Endometrial microvascular endothelial cells (primary cell): ENCODE results near the gene RBM39. TPM values are rescaled to one million over a fixed set of nuclear protein-coding genes. Genes with fewer than 3 reads are reported as not detected.
"Not testable (repeated sequence)": the region's sequence is repeated elsewhere in the genome, so short reads cannot be mapped to it uniquely, and the experiment has no call there.

Experiments used
- in situ Hi-C: cut with HindIII; loops from 2 replicates; pipeline ENCODE4 v1.10.0; 2017; ENCODE audit warnings: low sequenced_read_pairs, low pct_unique_long_range_greater_than_20kb; ENCODE audit errors: inconsistent ontology term
- total RNA-seq: library from RNA; depleted of rRNA; stranded (reverse); fragments of >200 nt; gene quantifications from one replicate; pipeline ENCODE4 v1.2.3, GENCODE V29; 2015; ENCODE audit errors: inconsistent ontology term

The RBM39 gene
- total RNA-seq, 1 donor from 2014 or later: 144 TPM

DNA sequence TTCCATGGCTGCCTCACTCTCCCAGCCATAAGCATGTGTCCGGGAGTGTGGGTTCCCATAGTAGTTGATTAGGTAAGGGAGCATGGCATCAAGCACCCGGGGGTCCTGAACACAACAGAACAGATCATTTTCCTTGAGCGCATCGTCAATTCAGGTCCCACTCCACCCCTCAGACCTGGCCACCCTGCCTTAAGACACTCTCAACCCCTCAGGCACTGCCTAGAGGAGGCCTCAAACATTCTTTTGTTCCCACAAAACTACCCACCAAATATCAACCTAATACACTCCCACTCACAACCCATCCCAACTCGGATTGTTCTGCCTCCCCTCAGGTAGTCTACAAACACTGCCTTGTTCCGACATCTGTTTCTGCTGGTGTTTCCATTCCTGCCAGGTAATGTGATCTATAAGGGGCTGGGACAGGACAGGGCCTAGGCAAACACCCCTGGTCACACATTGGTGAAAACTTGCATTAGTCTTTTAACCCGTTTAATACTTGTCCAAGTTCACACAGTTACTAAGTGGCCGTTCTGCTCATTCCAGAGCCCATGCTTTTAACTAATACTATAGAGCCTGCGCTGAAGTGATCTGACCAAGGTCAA lies 44.3 kb downstream of the RBM39 start:
- in situ Hi-C loops: no loop called here

DNA sequence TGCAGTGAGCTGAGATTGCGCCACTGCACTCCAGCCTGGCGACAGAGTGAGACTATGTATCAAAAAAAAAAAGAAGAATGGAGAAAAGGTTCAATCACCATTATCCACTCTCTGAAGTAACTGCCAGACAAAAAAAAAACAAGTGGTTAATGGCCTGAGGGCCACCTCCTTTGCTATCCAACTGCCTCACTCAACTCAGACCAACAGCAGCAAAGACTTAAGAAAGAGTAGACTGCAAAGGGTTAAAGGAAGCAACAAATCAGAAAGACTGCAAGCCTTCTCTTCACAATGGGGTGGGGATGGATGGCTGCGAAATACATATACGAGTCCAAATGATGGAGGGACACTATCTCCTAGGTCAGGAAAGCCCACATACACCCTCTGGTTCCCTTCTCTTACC lies 46.1 kb downstream of the RBM39 start:
- in situ Hi-C loops: no loop called here

DNA sequence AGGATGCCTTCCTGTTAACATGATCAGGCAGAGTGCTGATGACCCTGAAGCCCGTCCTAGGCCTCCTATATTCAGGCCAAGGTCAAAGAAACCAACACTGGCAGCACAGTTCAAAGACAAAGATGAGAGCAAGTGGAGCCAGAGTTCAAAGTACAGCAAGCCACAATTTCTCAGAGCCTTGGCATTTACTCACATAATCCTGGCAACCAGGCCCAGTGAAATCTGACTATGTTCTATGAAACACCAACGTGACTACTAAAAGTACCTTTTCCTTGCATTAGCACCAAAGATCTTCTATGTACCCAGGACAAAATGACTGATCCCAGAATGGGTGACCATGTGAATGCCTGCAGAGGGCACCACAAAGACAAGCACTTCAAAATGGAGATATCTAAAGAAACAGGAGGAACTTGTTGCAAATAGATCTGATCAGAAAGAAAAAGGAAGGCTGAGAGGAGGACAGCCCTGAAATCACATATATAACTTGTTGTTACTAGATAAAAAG lies 46.8 kb downstream of the RBM39 start:
- in situ Hi-C loops: no loop called here

DNA sequence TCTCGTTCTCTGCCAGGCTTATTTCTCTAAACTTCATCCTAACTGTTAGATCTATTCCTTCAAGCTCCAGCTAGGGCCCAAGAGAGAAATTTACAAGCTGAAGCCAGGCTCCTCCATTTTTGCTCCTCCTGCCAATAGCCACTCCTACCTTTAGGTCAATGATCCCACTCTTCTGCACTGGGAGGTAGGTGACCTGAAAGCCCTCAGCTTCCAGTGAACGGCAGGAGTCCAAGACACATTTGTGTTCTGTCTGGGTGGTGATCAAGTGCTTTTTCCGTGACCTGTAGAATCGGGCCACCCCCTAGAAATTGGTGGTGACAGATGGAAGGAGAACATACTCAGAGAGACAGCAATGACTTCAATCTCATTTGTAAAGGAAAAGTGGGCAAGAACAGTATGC lies 51.8 kb downstream of the RBM39 start:
- in situ Hi-C loops: no loop called here

DNA sequence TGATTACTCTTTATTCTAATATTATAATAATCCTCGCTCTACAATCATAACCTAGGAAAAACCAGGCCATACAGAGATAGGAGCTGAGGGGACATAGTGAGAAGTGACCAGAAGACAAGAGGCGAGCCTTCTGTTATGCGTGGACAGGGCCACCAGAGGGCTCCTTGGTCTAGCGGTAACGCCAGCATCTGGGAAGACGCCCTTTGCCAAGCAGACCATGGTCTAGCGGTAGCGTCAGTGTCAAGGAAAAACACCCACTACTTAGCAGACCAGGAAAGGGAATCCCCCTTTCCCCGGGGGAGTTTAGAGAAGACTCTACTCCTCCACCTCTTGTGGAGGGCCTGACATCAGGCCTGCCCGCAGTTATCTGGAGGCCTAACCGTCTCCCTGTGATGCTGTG lies 55.2 kb downstream of the RBM39 start:
- in situ Hi-C loops: not testable (repeated sequence)

DNA sequence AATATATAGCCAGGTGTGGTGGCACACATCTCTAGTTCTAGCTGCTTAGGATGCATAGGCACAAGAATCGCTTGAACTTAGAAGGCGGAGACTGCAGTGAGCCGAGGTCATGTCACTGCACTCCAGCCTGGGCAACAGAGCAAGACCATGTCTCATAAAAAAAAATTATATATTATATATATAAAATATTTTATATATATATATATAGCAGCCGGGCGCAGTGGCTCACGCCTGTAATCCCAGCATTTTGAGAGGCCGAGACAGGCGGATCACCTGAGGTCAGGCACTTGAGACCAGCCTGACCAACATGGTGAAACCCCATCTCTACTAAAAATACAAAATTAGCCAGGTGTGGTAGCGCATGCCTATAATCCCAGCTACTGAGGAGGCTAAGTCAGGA lies 56.7 kb downstream of the RBM39 start:
- in situ Hi-C loops: not testable (repeated sequence)

DNA sequence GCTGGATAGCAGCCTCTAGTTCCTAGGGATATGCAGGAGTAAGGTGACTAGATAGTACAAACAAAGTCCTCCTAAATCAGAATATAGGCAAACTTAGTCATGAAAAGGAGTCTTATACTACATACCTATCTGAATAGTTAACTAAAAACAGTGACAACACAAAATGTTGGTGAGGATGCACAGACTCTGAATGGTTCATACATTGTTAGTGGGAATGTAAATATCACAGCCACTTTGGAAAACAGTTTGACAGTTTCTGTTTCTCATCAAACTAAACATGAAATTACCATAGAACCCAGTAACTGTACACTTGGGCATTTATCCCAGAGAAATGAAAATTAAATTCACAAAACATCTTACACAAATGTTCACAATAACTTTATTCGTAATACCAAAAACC lies 60.1 kb downstream of the RBM39 start:
- in situ Hi-C loops: no loop called here

DNA sequence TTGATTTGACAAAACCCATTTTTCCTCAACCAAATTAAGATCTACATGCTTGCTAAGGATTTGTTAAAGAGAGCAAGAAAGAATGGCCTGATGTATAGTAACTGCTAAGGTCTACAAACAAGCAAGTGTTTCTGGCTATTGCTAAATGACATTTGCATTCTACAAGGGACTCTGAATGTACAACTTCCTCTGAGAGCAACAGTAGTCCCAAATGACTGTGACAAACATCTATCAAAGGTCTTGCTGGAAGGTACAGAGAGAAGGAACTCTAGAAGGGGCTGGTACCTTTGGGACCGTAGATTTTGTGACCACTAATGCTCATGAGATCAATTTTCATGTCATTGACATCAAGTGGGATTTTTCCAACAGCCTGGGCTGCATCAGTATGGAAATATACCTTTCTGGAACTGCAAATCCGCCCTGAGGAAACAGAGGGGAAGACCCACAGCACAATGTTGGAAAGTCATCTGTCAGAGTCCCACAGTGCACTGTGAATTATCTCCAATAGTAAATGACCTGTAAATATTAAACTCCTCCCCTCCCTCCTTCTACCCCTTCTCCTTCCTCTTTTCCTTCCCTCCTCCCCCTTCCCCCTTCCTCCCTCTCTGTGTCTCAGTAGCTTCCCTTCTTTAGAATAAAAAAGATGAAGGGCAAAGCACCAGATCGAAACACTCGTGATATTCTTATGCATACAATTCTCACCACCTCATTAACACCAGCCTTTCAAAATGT lies 61.4 kb downstream of the RBM39 start:
- in situ Hi-C loops: no loop called here

DNA sequence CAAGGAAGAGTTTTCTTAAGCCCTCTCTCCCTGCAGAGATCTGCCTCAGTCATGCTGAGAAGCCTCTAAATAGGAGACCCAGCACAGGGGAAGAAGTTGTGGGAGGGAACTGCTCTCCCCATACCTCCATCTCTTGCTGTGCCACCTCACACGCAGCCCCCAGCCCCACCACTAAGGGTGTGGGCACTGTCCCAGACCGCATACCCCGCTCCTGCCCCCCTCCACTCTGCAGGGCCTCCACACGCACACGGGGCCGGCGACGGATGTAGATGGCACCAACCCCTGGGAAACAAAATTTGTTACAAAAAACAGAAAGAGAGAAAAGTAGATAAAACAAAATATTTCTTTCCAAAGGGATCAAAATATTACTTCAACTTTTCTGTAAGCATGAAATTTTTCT lies 67.1 kb downstream of the RBM39 start:
- in situ Hi-C loops: no loop called here

DNA sequence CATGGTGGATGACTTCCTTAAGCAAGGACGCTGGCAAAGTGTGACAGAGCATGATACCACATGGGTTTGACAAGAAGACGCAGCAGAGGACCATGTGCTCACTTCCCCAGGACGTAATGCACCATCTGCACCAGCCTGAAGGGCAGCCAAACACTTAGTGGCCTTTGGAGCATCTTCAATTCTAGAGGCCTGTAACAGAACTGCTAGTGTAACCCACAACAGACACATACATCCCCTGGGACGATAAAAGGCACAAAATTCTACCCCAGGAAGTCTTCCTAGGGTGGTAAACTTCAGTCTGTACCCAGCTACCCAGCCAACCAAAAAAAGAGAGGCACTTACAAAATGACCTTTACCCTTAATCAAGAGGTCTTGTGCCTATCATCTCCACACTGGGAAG lies 68.2 kb downstream of the RBM39 start:
- in situ Hi-C loops: no loop called here

DNA sequence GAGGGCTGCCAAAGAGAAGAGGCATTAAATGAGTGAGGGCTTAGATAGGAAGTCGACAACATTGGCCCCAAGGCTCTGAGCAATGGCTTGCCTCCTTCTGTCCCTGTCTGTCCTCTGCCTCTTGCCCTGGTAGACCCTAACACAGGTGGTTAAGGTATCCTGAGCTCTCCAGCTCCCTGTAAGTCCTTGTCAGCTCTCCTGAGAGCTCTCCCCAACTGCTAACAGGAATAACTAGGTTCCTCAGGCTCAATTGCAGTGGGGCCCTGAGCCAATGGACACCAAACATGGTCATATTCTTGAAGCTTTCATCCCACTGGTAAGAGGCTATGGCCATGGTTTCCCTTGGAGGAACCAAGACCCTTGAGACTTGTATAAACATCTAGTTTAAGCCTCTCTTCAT lies 72.4 kb downstream of the RBM39 start:
- in situ Hi-C loops: no loop called here

DNA sequence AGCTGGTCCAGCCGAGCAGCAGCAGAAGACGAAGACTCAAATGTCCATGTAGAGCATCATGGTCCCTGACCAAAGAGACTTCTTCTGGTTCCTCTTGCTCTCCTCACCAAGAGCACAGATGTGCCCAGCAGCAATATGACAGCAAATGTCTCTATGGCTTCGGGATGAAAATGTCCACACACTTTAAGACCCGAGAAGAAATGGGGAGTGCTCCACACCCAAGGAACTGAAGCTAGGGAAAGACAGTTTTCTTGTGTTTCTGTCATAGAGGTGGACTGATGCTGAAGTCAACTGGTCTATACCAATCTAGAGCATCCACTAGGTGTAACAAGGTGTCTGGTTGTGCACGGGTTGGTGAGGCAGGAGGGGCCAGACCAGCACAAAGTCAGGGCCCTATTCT lies 72.8 kb downstream of the RBM39 start:
- in situ Hi-C loops: no loop called here

DNA sequence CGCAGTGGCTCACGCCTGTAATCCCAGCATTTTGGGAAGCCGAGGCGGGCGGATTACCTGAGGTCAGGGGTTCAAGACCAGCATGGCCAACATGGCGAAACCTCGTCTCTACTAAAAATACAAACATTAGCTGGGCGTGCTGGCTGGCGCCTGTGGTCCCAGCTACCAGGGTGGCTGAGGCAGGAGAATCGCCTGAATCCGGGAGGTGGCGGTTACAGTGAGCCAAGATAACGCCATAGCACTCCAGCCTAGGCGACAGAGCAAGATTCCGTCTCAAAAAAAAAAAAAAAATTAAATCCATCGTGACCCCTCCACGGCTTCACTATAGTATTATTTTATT lies 76.1 kb downstream of the RBM39 start:
- in situ Hi-C loops: no loop called here

DNA sequence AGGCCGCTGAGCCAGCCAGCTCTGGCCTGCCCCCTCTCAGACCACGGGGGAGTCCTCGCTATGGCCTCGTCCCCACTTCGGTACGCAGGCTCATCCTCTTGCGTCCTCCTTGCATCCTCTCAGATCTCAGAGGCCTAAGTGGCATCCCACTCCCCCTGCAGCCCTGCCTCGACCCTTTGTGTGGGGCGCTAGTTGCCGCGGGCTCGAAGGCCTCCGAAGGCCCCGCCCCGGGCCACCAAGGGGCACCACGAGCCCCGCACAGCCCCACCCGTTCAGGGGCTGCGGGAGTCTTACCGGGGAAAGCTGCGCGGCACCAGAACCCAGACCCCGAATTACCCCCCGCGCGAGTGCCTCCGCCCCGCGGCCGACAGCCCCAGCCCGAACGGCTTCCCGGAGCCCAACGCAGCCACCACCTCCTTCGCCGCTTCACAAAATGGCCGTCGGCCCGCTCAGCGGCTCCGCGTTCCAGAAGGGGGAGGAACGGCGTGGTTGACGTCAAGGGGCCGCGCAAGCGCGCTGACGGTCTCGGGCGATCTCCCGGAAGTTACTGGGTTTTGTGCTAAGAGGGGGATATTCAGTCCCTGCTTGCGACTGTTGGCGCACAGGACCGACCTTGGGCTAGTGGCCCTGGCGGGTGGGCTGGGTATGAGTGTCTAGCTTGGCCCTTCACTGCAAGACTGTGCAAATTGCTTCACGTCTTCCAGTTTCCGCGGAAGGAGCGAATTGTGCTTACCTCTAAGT lies 77.4 kb downstream of the RBM39 start, which contains the start of the genes CPNE1 and RBM12:
CPNE1 (minus strand) TSS at position 435 of the 741 bp plus-strand sequence. CDS start 31,977 bp downstream, outside the sequence.
RBM12 (minus strand) TSS at position 435 of the 741 bp plus-strand sequence. CDS start 9,578 bp downstream, outside the sequence.
- in situ Hi-C loops: no loop called here

DNA sequence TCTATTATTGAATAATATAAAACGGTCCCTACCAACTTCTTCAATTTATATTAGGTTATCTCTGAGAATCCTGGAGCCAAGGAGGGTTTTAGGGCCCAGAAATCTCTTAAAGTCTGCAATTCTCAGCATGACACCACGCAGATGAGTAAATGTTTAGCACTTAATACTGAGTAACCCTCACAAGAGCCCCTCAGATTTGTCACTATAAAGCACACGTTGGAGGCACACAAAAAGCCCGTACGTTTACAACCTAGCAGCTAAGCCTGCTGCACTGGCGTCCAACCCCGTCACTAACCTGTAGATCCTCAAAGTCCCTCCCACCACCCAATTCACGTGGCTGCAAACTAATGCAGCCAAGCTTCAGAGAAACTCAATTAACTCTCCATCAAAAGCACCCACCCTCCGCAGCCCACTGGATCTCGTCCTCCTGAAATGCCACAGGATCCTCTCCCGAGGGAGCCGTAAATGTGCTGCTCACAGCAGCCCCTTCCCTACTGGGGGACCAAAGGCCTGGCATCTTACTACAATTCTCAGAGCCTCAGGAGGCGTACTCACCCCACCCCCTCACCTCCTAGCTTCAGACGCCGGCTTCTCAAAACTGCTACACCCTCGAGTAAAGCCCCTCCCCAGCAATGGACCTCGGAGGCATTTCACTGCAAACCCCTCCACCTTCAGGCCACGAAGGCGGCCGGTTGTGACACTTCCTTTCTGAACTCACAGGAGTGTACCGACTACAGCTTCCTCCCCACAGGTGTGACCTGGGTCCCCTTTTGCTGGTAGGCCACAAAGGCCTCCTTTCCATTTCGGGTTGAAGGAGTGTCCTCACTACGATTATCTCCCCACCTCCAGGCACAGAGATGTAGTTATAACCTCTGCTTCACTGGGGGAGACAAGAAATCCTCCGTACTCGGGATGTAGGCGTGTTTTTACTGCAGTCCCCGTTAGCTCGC lies 78.3 kb downstream of the RBM39 start:
- in situ Hi-C loops: no loop called here

DNA sequence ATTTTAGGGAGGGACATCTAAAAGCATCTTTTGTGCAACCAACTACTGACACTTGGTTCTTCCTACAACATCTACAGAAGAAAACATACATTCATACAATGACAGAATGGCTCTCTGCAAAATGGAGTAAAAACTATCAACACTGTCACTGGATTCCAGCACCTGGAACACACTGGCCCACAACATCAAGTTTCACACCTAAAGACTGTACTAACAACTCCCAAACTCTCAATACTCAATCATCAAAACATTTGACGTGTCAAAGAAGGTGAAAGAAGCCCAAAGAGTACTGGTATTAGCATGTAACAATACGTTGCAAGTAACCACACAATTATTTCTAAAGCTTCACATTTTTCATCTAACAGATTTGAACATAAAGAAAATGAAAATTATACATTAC lies 79.5 kb downstream of the RBM39 start:
- in situ Hi-C loops: no loop called here

DNA sequence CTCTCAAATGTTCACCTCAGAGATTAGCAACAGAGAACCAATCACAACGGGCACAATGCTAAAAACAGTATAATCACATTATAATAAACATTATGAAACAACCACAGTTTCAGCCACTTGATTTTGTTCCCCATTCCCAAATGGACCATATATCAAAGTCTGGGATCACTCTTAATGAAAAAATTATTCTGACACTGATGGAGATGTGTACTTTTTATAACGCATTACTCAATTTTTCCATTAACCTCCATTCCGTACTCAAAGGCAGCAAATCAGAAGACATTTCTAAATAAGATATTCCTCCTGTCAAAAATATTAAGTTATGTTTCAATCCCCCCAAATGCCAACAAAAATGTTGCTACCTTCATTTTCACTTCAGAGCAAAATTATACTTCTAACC lies 80.2 kb downstream of the RBM39 start:
- in situ Hi-C loops: no loop called here

DNA sequence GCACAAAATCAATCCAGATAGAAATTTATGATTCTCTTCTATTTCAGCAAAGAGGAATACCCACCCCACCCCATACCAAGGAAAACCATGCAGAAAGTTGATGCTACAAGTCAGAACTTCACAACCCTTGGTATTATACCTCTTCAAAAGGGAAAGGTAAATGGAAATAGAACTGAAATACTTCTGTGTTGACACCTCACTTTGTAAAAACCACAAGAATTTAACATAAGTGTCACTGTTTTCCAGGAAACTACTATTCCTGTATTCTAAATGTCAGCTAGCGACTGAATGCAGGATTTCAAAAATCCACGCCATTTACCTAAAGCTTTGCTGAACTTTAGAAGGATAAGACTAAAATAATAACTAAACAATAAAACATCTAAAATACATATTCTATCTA lies 81.0 kb downstream of the RBM39 start:
- in situ Hi-C loops: no loop called here
